KMS-11 (cell line): ENCODE data around the gene EML1.

Source experiments
- H2AFZ ChIP-seq: fragments of 200-600 bp; sonication (generic); 2 replicates; pipeline ENCODE4 v1.6.1; 2016; ENCODE audit warnings: antibody characterized with exemption, mixed run types, low read depth
- H3K27ac ChIP-seq: fragments of 200-600 bp; sonication (generic); 2 replicates; pipeline ENCODE4 v1.6.1; 2016; ENCODE audit warnings: mild to moderate bottlenecking, mixed run types
- H3K27me3 ChIP-seq: fragments of 200-600 bp; sonication (generic); 2 replicates; pipeline ENCODE4 v1.6.1; 2017; ENCODE audit warnings: mild to moderate bottlenecking, low read depth, mixed run types, moderate library complexity; ENCODE audit not compliant: insufficient read depth
- H3K36me3 ChIP-seq: fragments of 200-600 bp; sonication (generic); 2 replicates; pipeline ENCODE4 v1.6.1; 2017; ENCODE audit warnings: mild to moderate bottlenecking, mixed run types; ENCODE audit not compliant: insufficient read depth
- H3K4me1 ChIP-seq: fragments of 200-600 bp; sonication (generic); 2 replicates; pipeline ENCODE4 v1.6.1; 2016; ENCODE audit warnings: mild to moderate bottlenecking, low read depth, mixed run types; ENCODE audit not compliant: poor library complexity, severe bottlenecking
- H3K4me2 ChIP-seq: fragments of 200-600 bp; sonication (generic); 2 replicates; pipeline ENCODE4 v1.7.0; 2016; ENCODE audit warnings: mild to moderate bottlenecking, mixed run types
- H3K4me3 ChIP-seq: fragments of 200-600 bp; sonication (generic); IDR thresholded peaks from 2 replicates; pipeline ENCODE4 v1.6.1; 2017; ENCODE audit warnings: low read depth, low read length, mixed read lengths; ENCODE audit not compliant: insufficient read depth
- H3K79me2 ChIP-seq: fragments of 200-600 bp; sonication (generic); 2 replicates; pipeline ENCODE4 v1.6.1; 2016; ENCODE audit warnings: low read depth, mixed run types; ENCODE audit not compliant: insufficient read depth
- H3K9ac ChIP-seq: fragments of 200-600 bp; sonication (generic); 2 replicates; pipeline ENCODE4 v1.6.1; 2016; ENCODE audit warnings: mild to moderate bottlenecking, mixed run types
- H4K20me1 ChIP-seq: fragments of 200-600 bp; sonication (generic); 2 replicates; pipeline ENCODE4 v1.6.1; 2016; ENCODE audit warnings: mild to moderate bottlenecking, mixed run types; ENCODE audit not compliant: insufficient read depth
- TF ChIP-seq, protein P1 (sequence below): fragments of 200-600 bp; sonication (generic); conservative IDR thresholded peaks from 2 replicates; pipeline ENCODE4 v1.6.1; 2017; ENCODE audit warnings: low read depth, mild to moderate bottlenecking, antibody characterized with exemption, low read length, moderate library complexity, mixed read lengths

The EML1 gene

DNA sequence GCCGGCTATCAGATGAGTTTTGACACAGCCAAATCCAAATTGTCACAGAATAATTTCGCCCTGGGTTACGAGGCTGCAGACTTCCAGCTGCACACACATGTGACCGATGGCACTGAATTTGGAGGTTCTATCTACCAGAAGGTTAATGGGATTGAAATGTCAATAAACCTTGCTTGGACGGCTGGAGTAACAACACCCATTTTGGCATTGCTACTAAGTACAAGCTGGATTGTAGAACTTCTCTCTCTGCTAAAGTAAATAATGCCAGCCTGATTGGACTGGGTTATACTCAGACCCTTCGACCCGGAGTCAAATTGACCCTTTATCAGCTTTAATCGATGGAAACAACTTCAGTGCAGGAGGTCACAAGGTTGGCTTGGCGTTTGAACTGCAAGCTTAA lies 171.8 kb downstream of the EML1 start:
- peaks cover 6% of the 10 kb centered on the region for H3K4me1 ChIP-seq
- no peak overlapping the region for H2AFZ ChIP-seq
- no peak overlapping the region for H3K4me3 ChIP-seq
- no peaks in the 10 kb centered on the region for H3K36me3 ChIP-seq
- no peaks in the 10 kb centered on the region for H3K79me2 ChIP-seq
- TF ChIP-seq, protein P1, sequence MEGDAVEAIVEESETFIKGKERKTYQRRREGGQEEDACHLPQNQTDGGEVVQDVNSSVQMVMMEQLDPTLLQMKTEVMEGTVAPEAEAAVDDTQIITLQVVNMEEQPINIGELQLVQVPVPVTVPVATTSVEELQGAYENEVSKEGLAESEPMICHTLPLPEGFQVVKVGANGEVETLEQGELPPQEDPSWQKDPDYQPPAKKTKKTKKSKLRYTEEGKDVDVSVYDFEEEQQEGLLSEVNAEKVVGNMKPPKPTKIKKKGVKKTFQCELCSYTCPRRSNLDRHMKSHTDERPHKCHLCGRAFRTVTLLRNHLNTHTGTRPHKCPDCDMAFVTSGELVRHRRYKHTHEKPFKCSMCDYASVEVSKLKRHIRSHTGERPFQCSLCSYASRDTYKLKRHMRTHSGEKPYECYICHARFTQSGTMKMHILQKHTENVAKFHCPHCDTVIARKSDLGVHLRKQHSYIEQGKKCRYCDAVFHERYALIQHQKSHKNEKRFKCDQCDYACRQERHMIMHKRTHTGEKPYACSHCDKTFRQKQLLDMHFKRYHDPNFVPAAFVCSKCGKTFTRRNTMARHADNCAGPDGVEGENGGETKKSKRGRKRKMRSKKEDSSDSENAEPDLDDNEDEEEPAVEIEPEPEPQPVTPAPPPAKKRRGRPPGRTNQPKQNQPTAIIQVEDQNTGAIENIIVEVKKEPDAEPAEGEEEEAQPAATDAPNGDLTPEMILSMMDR = no peak
- no peak overlapping the region for H3K9ac ChIP-seq
- no peak overlapping the region for H3K4me2 ChIP-seq
- H3K27ac ChIP-seq = no peak overlapping the region
- H3K27me3 ChIP-seq = no peaks in the 10 kb centered on the region
- no peaks in the 10 kb centered on the region for H4K20me1 ChIP-seq

DNA sequence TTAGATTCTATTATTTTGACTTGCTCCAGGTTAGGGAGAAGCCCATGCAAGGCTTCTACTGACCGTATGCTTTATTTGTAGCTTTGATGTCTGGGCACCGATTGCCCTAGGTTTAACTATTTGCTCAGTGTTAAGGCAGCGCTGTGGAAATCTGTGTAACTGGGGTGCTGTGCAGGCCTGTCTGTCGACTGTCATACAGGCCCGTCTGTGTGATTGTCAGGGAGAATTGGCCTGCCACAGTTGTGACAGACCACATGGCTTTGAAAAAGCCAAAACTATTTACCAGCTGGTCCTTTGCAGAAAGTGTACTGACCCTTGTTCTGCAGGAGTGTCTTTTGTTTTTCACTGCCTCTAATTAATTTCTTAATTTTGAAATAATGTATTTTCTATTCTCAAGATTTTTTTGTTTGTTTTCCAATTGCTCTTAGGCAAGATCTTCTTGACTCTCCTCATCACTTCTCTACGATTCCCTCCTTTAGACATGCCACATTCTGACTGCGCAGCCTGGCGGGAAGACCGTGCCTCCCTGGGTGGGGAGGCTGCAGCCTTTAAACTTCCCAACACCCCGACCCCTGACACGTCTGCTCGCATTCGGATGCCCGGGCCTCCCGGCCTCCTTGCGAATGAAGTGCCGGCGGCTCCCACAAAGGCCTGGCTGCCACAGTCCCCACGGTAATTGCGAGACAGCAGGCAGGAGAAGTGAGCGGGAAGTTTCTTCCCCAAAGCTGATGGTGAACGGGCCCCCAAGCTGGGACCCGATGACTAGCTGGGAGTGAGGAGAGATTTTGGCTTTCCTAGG lies 173.0 kb downstream of the EML1 start:
- Histone ChIP-seq H2AFZ (no peak overlapping the region), H3K27me3 (no peaks in the 10 kb centered on the region), H3K4me3 (no peak overlapping the region), H3K27ac (no peak overlapping the region), H3K36me3 (no peaks in the 10 kb centered on the region), H3K9ac (no peak overlapping the region), H3K4me1 (peaks cover 11% of the 10 kb centered on the region), H4K20me1 (no peaks in the 10 kb centered on the region), H3K4me2 (no peak overlapping the region), H3K79me2 (no peaks in the 10 kb centered on the region)
- TF ChIP-seq, protein P1 = no peak

DNA sequence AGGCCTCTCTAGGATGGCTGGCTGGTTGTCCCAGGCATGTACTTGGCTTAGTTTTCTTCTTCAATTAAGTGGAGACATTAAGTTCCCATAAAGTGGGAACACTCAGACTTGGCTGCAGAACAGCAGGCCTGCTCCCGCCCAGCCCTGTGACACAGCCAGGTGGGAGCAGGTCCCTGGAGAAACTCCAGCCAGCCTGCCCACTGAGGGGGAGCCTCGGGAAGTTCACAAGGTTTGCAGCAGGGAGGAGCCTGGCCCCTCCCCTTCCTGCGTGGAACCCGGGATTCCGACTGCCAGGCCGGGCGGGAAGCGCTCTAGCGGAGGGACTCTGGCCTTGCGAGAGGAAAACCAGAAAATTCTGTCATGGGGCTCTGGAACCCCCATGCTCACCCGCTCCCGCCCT lies 173.7 kb downstream of the EML1 start:
- Histone ChIP-seq H3K4me3 (no peak overlapping the region), H3K27me3 (no peaks in the 10 kb centered on the region), H3K9ac (no peak overlapping the region), H4K20me1 (no peaks in the 10 kb centered on the region), H3K4me1 (peaks cover 11% of the 10 kb centered on the region), H3K4me2 (no peak overlapping the region), H3K36me3 (no peaks in the 10 kb centered on the region), H2AFZ (no peak overlapping the region), H3K27ac (no peak overlapping the region), H3K79me2 (no peaks in the 10 kb centered on the region)
- TF ChIP-seq, protein P1 = no peak

DNA sequence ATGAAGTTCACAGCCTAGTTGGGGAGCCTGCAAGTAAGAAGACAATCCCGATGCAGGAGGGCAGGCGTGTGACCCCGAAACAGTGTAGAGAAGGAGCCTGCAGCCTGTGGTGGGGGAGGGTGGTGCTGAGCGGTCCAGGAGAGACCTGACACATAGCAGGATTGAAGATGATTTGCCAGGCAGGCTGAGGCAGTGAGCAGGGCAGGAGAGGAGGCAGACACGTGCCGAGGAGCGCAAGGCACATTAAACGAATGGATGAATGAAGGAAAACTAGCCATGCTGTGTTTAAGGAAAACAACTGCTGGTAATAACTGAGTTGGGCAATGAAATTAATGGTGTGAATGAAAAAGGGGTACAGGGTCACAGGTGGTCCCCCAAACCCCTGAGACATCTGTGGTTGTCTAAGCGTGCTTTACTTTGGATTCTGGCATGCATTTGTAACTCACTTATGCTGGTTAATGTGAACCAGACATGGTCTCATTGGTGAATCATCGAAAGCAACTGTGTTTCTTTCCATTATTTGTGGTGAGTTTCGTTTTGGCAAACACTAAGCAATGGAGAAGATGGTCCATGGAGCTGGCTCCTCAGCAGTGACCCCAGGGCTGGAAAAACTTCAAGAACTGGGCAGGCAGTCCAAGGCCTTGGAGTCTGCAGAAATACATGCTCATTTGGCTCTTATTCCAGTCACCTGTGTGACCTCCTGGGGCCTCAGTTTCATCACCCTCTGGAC lies 175.1 kb downstream of the EML1 start:
- H3K36me3 ChIP-seq = no peaks in the 10 kb centered on the region
- no peak overlapping the region for H2AFZ ChIP-seq
- no peaks in the 10 kb centered on the region for H3K27me3 ChIP-seq
- no peak overlapping the region for H3K4me3 ChIP-seq
- no peak overlapping the region for H3K4me2 ChIP-seq
- no peak overlapping the region for H3K27ac ChIP-seq
- H3K79me2 ChIP-seq = peaks cover 13% of the 10 kb centered on the region; the same call in 1 of the 2 replicates
- TF ChIP-seq, protein P1 = no peak
- H3K9ac ChIP-seq = no peak overlapping the region
- no peaks in the 10 kb centered on the region for H4K20me1 ChIP-seq
- H3K4me1 ChIP-seq = peaks cover 18% of the 10 kb centered on the region
